HUES64 (cell line): ENCODE measurements around the gene C16orf92.
"Not testable (repeated sequence)": the region's sequence is repeated elsewhere in the genome, so short reads cannot be mapped to it uniquely, and the experiment has no call there.

Source experiments
- H3K27ac ChIP-seq: 2 replicates; pipeline ENCODE4 v1.7.0; 2013; ENCODE audit warnings: low read depth, low read length, inconsistent platforms
- H3K27me3 ChIP-seq: 2 replicates; pipeline ENCODE4 v1.6.1; 2013; ENCODE audit warnings: mild to moderate bottlenecking, low read length; ENCODE audit not compliant: insufficient read depth
- H3K36me3 ChIP-seq: 2 replicates; pipeline ENCODE4 v1.6.1; 2013; ENCODE audit warnings: mild to moderate bottlenecking, low read length; ENCODE audit not compliant: insufficient read depth
- H3K4me1 ChIP-seq: 2 replicates; pipeline ENCODE4 v1.6.1; 2013; ENCODE audit warnings: mild to moderate bottlenecking, low read length, moderate library complexity; ENCODE audit not compliant: insufficient read depth
- H3K4me3 ChIP-seq: 2 replicates; pipeline ENCODE4 v1.5.1; 2013; ENCODE audit warnings: mild to moderate bottlenecking, low read length, moderate library complexity
- H3K9ac ChIP-seq: 2 replicates; pipeline ENCODE4 v1.6.1; 2013; ENCODE audit warnings: mild to moderate bottlenecking, low read depth, low read length
- H3K9me3 ChIP-seq: 2 replicates; pipeline ENCODE4 v1.6.1; 2013; ENCODE audit warnings: low read depth, low read length; ENCODE audit not compliant: insufficient read depth
- WGBS: fragments of 150-250, 120-280 bp; methylation state at CpG from one replicate; pipeline ENCODE4 v1.1.7; 2013; ENCODE audit warnings: missing lambda C conversion rate; 5-methylcytosine and 5-hydroxymethylcytosine counted together

C16orf92 gene

GRCh38 chr16:30007378-30007895 lies 15.6 kb upstream of the C16orf92 start:
- 85% methylated on average over 11 of the region's 11 CpGs for WGBS
- Histone ChIP-seq H3K27me3 (peaks cover 31% of the 10 kb centered on the region), H3K9me3 (no peaks in the 10 kb centered on the region), H3K9ac (no peak overlapping the region), H3K4me1 (peaks cover 3% of the 10 kb centered on the region; the same call in 1 of the 2 replicates), H3K4me3 (no peak overlapping the region), H3K27ac (no peak overlapping the region), H3K36me3 (peaks cover 11% of the 10 kb centered on the region; the same call in 1 of the 2 replicates)

DNA sequence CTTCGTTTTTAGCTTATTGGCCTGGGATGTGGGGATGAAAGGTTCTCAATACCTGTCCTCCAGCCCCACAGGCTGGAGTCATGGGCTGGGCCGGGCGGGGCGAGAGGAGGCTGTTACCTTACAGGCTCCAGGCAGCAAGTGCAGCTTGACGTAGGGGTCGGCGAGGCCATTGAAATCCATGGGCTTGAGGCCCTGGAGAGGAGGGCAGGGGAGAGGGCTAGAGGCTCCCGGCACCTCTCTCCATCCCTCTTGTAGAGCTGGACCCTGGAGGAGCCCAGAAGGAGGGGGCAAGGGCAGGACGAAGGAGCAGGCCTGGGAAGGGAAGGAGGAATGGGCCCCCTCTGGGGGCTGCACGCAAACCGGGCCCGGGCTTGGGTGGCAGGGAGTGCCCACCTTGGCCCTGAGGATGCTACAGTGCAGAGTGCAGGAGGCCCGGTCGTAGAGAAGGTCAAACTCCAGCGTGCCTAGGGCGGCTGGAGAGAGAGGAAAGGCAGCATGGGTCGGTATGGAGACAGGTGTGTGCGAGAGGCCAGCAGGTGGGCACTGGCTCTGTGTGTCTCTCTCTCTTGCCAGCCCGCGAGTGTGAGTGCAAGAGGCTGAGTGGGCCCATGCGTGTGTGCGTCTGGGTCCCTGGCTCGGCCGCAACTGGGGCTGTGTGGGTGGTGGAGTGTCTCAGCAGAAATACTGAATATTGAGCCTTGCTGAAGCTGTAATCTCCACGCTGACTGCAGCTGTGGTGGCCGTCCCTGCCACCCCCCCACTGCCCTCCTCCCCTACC lies 13.7 kb upstream of the C16orf92 start:
- Histone ChIP-seq H3K27ac (no peak overlapping the region), H3K4me3 (no peak overlapping the region), H3K9ac (no peak overlapping the region), H3K36me3 (0 out of 2 replicates have a peak, but pooled peaks cover 7% of the 10 kb centered on the region), H3K27me3 (peaks cover 37% of the 10 kb centered on the region), H3K4me1 (peaks cover 3% of the 10 kb centered on the region; the same call in 1 of the 2 replicates), H3K9me3 (no peaks in the 10 kb centered on the region)
- 58% methylated on average over 26 of the region's 26 CpGs for whole genome bisulfite sequencing

DNA sequence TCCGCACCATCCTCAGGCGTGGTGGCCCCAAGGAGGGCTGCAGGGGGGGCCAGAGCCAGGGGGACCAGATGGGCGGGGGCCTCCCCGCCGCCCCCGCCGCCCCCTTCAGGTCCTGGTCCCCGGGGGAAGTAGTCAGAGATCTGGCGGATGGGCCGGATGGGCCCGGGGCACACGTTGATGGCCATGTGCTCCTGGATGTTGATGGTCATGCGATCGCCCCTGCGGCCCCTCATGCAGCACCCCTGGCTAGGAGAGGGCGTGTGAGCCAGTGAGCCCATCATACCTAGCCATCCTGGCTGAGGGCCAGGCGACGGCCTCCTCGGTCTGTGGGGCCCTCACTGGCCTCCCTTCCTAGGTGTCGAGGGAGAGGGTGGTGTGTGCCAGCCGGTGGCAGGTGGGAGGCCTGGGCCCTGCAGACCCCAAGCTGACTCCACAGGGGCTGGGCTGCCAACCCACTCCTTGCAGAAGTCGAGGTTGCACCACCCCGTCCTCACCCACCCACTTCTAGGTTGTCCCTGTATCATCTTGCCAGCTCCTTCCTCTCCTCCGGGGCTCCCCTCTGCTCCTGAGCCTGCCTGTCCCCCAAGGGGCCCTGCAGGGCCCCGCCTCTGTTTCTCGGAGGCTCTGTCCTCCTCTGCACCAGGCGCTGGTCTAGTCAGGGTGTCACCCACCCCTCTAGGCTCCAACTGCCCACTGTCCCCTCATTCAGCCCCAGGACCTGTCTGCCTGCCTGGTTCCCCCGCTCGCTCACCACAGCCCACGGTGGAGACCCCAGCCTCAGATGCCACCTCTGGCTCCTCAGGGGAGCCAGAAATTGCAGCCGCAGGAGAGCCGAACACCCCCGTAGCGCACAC lies 12.8 kb upstream of the C16orf92 start:
- H3K4me1 ChIP-seq = peaks cover 3% of the 10 kb centered on the region; the same call in 1 of the 2 replicates
- no peaks in the 10 kb centered on the region for H3K9me3 ChIP-seq
- WGBS = 36% methylated on average over 34 of the region's 34 CpGs
- H3K4me3 ChIP-seq = peak overlapping the region; percentile 78
- H3K27ac ChIP-seq = no peak overlapping the region
- H3K9ac ChIP-seq = no peak overlapping the region
- H3K27me3 ChIP-seq = peaks cover 37% of the 10 kb centered on the region
- H3K36me3 ChIP-seq = 0 out of 2 replicates have a peak, but pooled peaks cover 7% of the 10 kb centered on the region

- Histone ChIP-seq H3K27ac (no peak within 1 kb of the TSS), H3K4me1 (peaks cover 3% of the 10 kb centered on the region; the same call in 1 of the 2 replicates), H3K9ac (no peak within 1 kb of the TSS), H3K36me3 (0 out of 2 replicates have a peak, but pooled peaks cover 3% of the 10 kb centered on the region), H3K4me3 (peak within 1 kb of the TSS; percentile 78), H3K9me3 (no peaks in the 10 kb centered on the region), H3K27me3 (peaks cover 37% of the 10 kb centered on the region)
- under 1% methylated on average over 97 of the region's 99 CpGs for WGBS
Measured at GRCh38 chr16:30010844-30011713, 11.9 kb upstream of the C16orf92 start, which contains the start of gene DOC2A. TSS of gene DOC2A (minus strand) at chr16:30011027. CDS start at chr16:30010222, 805 bp downstream.

- H3K27ac ChIP-seq = no peak overlapping the region
Measured at GRCh38 chr16:30011714-30012504, 11.1 kb upstream of the C16orf92 start.

GRCh38 chr16:30012598-30012997 lies 10.4 kb upstream of the C16orf92 start:
- not testable (repeated sequence) for H3K36me3 ChIP-seq, H3K9me3 ChIP-seq, H3K4me1 ChIP-seq, H3K9ac ChIP-seq, H3K27ac ChIP-seq
- 80% methylated on average over 14 of the region's 14 CpGs for WGBS
- Histone ChIP-seq H3K27me3 (peaks cover 37% of the 10 kb centered on the region), H3K4me3 (peak overlapping the region; percentile 78; the same call in 1 of the 2 replicates)

More at GRCh38 chr16:30011714-30012504, 11.1 kb upstream of the C16orf92 start:
- H3K36me3 ChIP-seq = no peaks in the 10 kb centered on the region
- peaks cover 3% of the 10 kb centered on the region; the same call in 1 of the 2 replicates for H3K4me1 ChIP-seq
- H3K9ac ChIP-seq = no peak overlapping the region
- no peaks in the 10 kb centered on the region for H3K9me3 ChIP-seq
- WGBS = 7% methylated on average over 31 of the region's 31 CpGs
- H3K4me3 ChIP-seq = peak overlapping the region; percentile 78
- H3K27me3 ChIP-seq = peaks cover 37% of the 10 kb centered on the region

DNA sequence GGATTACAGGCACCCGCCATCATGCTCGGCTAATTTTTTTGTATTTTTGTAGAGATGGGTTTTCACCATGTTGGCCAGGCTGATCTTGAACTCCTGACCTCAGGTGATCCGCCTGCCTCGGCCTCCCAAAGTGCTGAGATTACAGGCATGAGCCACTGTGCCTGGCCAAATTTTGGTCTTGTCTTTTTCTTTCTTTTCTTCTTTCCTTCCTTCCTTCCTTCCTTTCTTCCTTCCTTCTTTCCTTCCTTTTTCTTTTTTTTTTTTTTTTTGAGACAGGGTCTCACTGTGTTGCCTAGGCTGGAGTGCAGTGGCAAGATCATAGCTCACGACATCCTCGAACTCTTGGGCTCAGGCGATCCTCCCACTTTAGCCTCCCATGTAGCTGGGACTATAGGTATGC lies 7.5 kb upstream of the C16orf92 start:
- 89% methylated on average over 7 of the region's 7 CpGs for WGBS
- H3K9ac ChIP-seq, H3K4me1 ChIP-seq, H3K36me3 ChIP-seq, H3K4me3 ChIP-seq, H3K27ac ChIP-seq, H3K9me3 ChIP-seq: not testable (repeated sequence)
- H3K27me3 ChIP-seq = peaks cover 23% of the 10 kb centered on the region

DNA sequence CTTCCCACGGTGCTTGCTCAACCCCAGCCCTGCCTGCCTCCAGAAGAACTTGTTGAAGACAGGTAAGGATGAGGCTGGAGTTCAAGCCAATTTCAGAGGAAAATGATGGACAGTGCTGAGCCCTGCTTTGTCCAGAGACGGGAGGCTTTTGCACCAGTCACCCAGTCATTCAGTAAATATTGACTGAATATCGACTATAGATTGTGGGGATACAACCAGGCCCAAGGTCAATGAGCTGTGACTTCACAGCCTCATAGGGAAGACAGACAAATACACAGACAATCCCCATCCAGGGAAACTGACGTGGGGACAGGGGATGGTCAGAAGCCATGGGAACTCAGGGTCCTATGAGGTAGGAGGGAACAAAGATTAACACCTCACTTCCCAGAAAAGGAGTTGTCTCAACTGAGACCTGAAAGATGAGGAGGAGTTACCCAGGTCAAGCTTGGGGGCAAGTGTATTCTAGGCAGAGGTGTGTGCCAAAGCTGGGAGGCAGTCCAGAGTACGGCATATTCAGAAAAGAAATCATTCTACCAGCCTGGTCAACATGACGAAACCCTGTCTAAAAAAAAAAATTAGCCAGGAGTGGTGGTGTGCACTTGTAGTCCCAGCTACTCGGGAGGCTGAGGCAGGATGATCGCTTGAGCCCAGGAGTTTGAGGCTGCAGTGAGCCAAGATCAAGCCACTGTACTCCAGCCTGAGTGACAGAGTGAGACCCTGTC lies 6.3 kb upstream of the C16orf92 start:
- Histone ChIP-seq H3K27me3 (peaks cover 13% of the 10 kb centered on the region), H3K36me3 (no peaks in the 10 kb centered on the region), H3K9me3 (no peaks in the 10 kb centered on the region), H3K27ac (no peak overlapping the region), H3K9ac (no peak overlapping the region), H3K4me1 (peaks cover 3% of the 10 kb centered on the region; the same call in 1 of the 2 replicates), H3K4me3 (no peak overlapping the region)
- 88% methylated on average over 7 of the region's 8 CpGs for WGBS

- H3K27ac ChIP-seq = no peak overlapping the region
- no peak overlapping the region for H3K4me3 ChIP-seq
- H3K9ac ChIP-seq = no peak overlapping the region
- peaks cover 7% of the 10 kb centered on the region for H3K27me3 ChIP-seq
- 100% methylated on average over 2 of the region's 2 CpGs for WGBS
- no peaks in the 10 kb centered on the region for H3K9me3 ChIP-seq
- peaks cover 1% of the 10 kb centered on the region; the same call in 1 of the 2 replicates for H3K4me1 ChIP-seq
- H3K36me3 ChIP-seq = no peaks in the 10 kb centered on the region
Measured at GRCh38 chr16:30017277-30017656, 5.7 kb upstream of the C16orf92 start.
